Kidney epithelial cell (primary cell): ENCODE data around the gene RIN3. TPM values are rescaled to one million over a fixed set of nuclear protein-coding genes. Genes with fewer than 3 reads are reported as not detected.

Source experiments
- DNase-seq: peaks from one replicate; pipeline ENCODE4 v3.0.0-alpha.2; 2010; ENCODE audit warnings: low read depth
- H3K27me3 ChIP-seq: 2 replicates; pipeline ENCODE4 v1.6.0; 2011; ENCODE audit warnings: low read length; ENCODE audit not compliant: control insufficient read depth, insufficient read depth
- H3K36me3 ChIP-seq: 2 replicates; pipeline ENCODE4 v1.5.1; 2011; ENCODE audit warnings: low read length; ENCODE audit not compliant: control insufficient read depth, insufficient read depth
- H3K4me3 ChIP-seq: 2 replicates; pipeline ENCODE4 v1.5.1; 2011; ENCODE audit warnings: low read depth, mild to moderate bottlenecking, control low read depth, low read length
- total RNA-seq: library from RNA; depleted of rRNA; stranded (reverse); fragments of >200 nt; gene quantifications from 2 replicates; pipeline ENCODE4 v1.2.3, GENCODE V29; 2015
- TF ChIP-seq, protein P1 (sequence below): IDR thresholded peaks from 2 replicates; pipeline ENCODE4 v1.5.1; 2011; ENCODE audit warnings: mild to moderate bottlenecking, moderate library complexity, low read length, control low read depth, inconsistent platforms; ENCODE audit not compliant: insufficient read depth, poor library complexity, severe bottlenecking

Gene RIN3
- total RNA-seq, 1 donor from 2014 or later = 6.0 TPM

DNA sequence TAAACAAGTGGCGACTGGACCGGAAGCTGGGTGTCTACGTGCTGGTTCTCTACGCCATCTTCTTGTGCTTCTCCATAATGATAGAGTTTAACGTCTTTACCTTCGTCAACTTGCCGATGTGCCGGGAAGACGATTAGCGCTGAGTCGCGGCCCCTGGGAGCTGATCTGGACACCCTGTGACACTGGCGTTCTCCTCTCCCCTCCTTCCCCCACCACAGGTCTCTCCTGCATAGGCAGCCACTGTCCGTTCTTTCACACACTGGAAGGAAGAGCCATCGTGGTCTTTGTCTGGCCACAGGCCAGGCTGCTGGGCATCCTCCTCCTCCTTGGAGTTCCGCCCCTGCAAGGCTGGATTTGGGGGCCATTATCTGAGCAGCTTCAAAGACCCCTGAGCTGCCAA is 20.1 kb upstream of the RIN3 start:
- no peaks in the 10 kb centered on the region for H3K36me3 ChIP-seq
- TF ChIP-seq, protein P1, sequence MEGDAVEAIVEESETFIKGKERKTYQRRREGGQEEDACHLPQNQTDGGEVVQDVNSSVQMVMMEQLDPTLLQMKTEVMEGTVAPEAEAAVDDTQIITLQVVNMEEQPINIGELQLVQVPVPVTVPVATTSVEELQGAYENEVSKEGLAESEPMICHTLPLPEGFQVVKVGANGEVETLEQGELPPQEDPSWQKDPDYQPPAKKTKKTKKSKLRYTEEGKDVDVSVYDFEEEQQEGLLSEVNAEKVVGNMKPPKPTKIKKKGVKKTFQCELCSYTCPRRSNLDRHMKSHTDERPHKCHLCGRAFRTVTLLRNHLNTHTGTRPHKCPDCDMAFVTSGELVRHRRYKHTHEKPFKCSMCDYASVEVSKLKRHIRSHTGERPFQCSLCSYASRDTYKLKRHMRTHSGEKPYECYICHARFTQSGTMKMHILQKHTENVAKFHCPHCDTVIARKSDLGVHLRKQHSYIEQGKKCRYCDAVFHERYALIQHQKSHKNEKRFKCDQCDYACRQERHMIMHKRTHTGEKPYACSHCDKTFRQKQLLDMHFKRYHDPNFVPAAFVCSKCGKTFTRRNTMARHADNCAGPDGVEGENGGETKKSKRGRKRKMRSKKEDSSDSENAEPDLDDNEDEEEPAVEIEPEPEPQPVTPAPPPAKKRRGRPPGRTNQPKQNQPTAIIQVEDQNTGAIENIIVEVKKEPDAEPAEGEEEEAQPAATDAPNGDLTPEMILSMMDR = no peak
- no peak for DNase-seq
- H3K27me3 ChIP-seq = no peaks in the 10 kb centered on the region
- no peak overlapping the region for H3K4me3 ChIP-seq

DNA sequence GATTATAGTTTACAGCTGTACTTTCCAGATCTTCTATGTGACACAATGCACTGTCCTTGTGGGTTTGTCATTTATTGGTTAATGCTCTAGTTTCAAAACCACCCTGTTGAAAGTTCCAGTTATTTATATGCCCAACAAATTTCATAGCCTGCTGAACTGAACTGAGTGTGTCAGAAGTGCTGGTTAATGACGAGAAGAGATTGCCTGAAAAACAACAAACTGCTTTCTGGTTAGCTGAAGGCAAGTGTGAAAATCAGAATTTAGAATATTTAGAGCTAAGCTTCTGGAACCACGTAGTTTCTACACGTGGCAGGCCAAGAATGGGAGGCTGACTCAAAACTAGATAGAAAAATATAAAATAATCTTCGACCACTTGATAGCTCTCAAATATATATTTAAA is 19.1 kb upstream of the RIN3 start:
- no peak for DNase-seq
- Histone ChIP-seq H3K27me3 (no peaks in the 10 kb centered on the region), H3K36me3 (no peaks in the 10 kb centered on the region), H3K4me3 (no peak overlapping the region)
- TF ChIP-seq, protein P1 = no peak

DNA sequence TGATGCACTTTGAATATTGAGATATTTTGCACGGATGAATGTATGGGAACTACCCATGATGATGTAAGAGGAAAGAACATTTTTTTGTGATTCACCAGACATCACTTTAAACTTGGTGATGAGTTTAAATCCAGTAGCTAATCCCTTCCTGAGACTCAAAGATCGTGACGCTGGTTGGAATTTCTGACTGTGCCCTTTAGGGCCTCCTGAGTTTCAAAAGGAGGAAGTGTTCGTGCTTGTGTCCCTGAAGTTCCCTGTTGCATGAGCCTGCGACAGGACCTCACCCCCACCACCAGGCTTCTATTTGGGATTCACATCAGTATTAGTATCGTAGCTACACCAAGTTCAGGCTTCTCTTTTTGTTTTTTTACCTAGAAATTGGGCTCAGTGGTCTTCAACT is 18.6 kb upstream of the RIN3 start:
- TF ChIP-seq, protein P1 = no peak
- Histone ChIP-seq H3K27me3 (no peaks in the 10 kb centered on the region), H3K36me3 (no peaks in the 10 kb centered on the region), H3K4me3 (no peak overlapping the region)
- no peak for DNase-seq

DNA sequence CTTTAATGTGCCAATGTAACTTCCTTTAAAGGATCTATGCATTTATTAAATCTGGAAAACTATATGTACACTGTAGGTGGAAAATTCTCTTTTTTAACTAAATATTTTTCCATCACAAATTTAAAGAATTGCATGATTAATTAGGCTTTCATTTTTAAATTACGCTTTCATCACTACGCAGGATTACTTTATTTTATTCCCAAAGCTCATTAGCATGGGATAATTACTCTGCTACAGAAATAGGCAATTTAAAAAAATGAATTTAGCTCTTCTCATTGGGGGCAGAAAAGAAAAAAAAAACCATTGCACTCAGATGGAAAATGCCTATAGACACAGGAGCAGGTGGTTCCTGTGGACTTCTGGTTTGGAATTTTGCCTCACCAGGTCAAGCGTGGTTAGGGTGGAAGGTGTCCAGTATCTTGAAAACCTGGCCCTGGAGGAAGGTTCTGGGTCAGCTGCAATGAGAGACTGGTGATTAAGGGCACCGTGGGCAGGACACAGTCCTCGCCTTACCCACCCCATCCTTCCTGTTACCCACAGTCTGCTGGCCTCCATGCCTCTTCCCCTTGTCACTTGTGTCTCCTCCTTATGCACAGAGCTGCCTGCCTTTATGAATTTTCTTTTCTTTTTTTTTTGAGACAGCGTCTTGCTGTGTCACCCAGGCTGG is 17.3 kb upstream of the RIN3 start:
- TF ChIP-seq, protein P1 = no peak
- H3K27me3 ChIP-seq = no peaks in the 10 kb centered on the region
- no peak overlapping the region for H3K4me3 ChIP-seq
- no peaks in the 10 kb centered on the region for H3K36me3 ChIP-seq
- DNase-seq = no peak

DNA sequence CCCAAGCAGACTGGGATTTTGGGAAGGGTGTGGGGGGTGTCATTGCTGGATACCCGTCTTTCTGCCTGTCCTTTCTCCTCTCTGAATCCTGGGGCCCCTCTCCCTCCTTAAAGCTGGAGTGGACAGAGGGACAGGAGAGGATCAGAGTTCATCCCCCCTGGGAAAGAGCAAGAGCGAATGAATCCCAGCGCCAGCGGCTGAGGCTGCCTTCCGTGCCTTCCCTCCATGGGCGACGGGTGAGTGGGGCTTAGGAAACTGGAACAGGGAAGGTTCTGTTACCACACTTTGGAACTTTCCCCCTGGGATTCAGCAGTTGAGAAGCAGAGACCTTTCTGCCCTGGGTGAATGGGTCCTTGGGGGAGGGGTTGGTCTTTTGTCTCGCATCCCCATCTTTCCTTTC is 16.2 kb upstream of the RIN3 start:
- Histone ChIP-seq H3K36me3 (no peaks in the 10 kb centered on the region), H3K27me3 (no peaks in the 10 kb centered on the region), H3K4me3 (no peak overlapping the region)
- no peak for DNase-seq
- TF ChIP-seq, protein P1 = no peak

DNA sequence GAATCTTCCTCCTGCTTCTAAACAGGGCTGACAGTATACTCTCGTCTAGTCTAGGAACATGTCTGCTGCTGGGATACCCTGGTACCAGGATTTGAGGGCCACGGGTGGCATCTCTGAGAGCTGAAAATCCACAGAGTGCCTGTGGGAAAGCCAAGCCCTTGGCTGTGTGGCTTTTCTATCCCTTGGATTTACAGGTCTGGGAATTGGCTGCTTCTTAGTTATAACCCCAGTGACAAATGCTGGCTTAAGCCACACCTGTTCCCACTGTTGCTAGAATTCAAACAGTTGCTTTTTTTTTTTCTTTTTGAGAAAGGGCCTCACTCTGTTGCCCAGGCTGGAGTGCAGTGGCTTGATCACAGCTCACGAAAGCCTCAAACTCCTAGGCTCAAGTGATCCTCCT is 14.3 kb upstream of the RIN3 start:
- TF ChIP-seq, protein P1 = no peak
- H3K27me3 ChIP-seq = no peaks in the 10 kb centered on the region
- no peaks in the 10 kb centered on the region for H3K36me3 ChIP-seq
- DNase-seq = no peak
- H3K4me3 ChIP-seq = no peak overlapping the region
